ENCODE results near the gene PRSS37. TPM values are rescaled to one million over a fixed set of nuclear protein-coding genes. Genes with fewer than 3 reads are reported as not detected.

Gene PRSS37
- total RNA-seq, 1 experiment from 2014 or later, result not detected

GRCh38 chr7:141792526-141792925 lies 48.8 kb downstream of the PRSS37 start:
- H3K9me3 Mint-ChIP-seq, result no peaks in the 10 kb centered on the region; a peak in 1 of 5 replicates
- H3K4me2 ChIP-seq (ENCODE audit: insufficient read depth, insufficient read length, low read length), result no peak overlapping the region
- no peak overlapping the region for H3K9ac ChIP-seq (ENCODE audit: extremely low read depth, insufficient read length, low read length)
- no peak for DNase-seq
- H2BK5ac ChIP-seq (ENCODE audit: insufficient read length, low read length), result no peak overlapping the region
- H3K27me3 ChIP-seq (ENCODE audit: insufficient read depth, low read length), result no peaks in the 10 kb centered on the region
- no peak overlapping the region for H2BK20ac ChIP-seq (ENCODE audit: low read depth, low read length, poor library complexity, severe bottlenecking)
- no peak for TF ChIP-seq CTCF (conservative IDR thresholded peaks at IDR 0.05)
- H2BK15ac ChIP-seq (ENCODE audit: low read depth, low read length), result no peak overlapping the region; the same call in 1 of the 2 replicates
- H2BK12ac ChIP-seq (ENCODE audit: insufficient read length, low read depth, low read length), result no peak overlapping the region
- H3K36me3 Mint-ChIP-seq (ENCODE audit: insufficient read depth in 1 of 3, low read depth in 3 of 3), result peaks cover 2 to 5% (median 4%) of the 10 kb centered on the region in 3 experiments; a peak in 4 of 7 replicates
- H2AFZ ChIP-seq (ENCODE audit: low read length), result no peak overlapping the region
- H4K5ac ChIP-seq (ENCODE audit: insufficient read length, low read depth, low read length), result no peak overlapping the region
- no peak overlapping the region for H3K23ac ChIP-seq (ENCODE audit: insufficient read length, low read depth, low read length)
- no peaks in the 10 kb centered on the region for H3K27me3 Mint-ChIP-seq (ENCODE audit: low read depth)
- H3K79me2 ChIP-seq (ENCODE audit: insufficient read depth, low read length), result no peaks in the 10 kb centered on the region
- no peak overlapping the region for H3K18ac ChIP-seq (ENCODE audit: insufficient read length, low read depth, low read length)
- H3K4me1 Mint-ChIP-seq, result no peaks in the 10 kb centered on the region
- H3K4me1 ChIP-seq (ENCODE audit: insufficient read depth, low read length), result no peaks in the 10 kb centered on the region
- no peak overlapping the region; a peak in 1 of 7 replicates for H3K27ac Mint-ChIP-seq
- H3K4ac ChIP-seq (ENCODE audit: low read depth, low read length), result no peak overlapping the region
- H3K23me2 ChIP-seq (ENCODE audit: insufficient read length, low read depth, low read length, poor library complexity, severe bottlenecking), result no peaks in the 10 kb centered on the region
- H4K91ac ChIP-seq (ENCODE audit: insufficient read length, low read depth, low read length), result no peak overlapping the region
- H4K8ac ChIP-seq (replicated peaks; ENCODE audit: insufficient read length, low read depth, low read length), result no peak overlapping the region
- H3K56ac ChIP-seq (ENCODE audit: insufficient read length, low read depth, low read length), result no peak overlapping the region
- no peak overlapping the region for H3T11ph ChIP-seq (ENCODE audit: low read length)
- no peaks in the 10 kb centered on the region for H3K79me1 ChIP-seq (ENCODE audit: insufficient read depth, low read depth, low read length, poor library complexity, severe bottlenecking)
- H3K27ac ChIP-seq (ENCODE audit: insufficient read length, low read depth, low read length), result no peak overlapping the region
- no peaks in the 10 kb centered on the region for H3K9me3 ChIP-seq (ENCODE audit: control insufficient read depth, low read depth, low read length)
- H2BK120ac ChIP-seq (ENCODE audit: low read depth, low read length, poor library complexity, severe bottlenecking), result no peak overlapping the region
- no CpG with 5 or more reads among the region's 2 CpGs for WGBS (ENCODE audit: extremely low coverage, insufficient read length, low lambda C conversion rate)
- H2AK5ac ChIP-seq (ENCODE audit: insufficient read length, low read length), result no peak overlapping the region
- H3K14ac ChIP-seq (ENCODE audit: insufficient read depth, low read length), result no peak overlapping the region
- no peaks in the 10 kb centered on the region for H4K20me1 ChIP-seq (ENCODE audit: control insufficient read depth, insufficient read depth, insufficient read length)
- no peak overlapping the region for H3K4me3 Mint-ChIP-seq

All from H9 (cell line).